GM23338 (cell line): ENCODE measurements around the gene PLEKHA7. TPM values are rescaled to one million over a fixed set of nuclear protein-coding genes. Genes with fewer than 3 reads are reported as not detected.

Experiments used
- ATAC-seq: fragments of 200-7000 bp; cut with Tn5 transposase; 3 replicates; pipeline ENCODE4 v1.9.1; 2020
- DNase-seq: peaks from one replicate; pipeline ENCODE4 v3.0.0-alpha.2; 2015; ENCODE audit warnings: low spot score
- H2AFZ ChIP-seq: fragments of 200-600 bp; sonication (generic); 2 replicates; pipeline ENCODE4 v1.8.0; 2016; ENCODE audit warnings: antibody characterized with exemption, mild to moderate bottlenecking, moderate library complexity
- H3F3A ChIP-seq: fragments of 200-600 bp; sonication (generic); replicated peaks from 2 replicates; pipeline ENCODE4 v1.8.0; 2017; ENCODE audit warnings: antibody characterized with exemption, mixed run types, low read depth
- H3K27ac ChIP-seq: fragments of 200-600 bp; sonication (generic); 2 replicates; pipeline ENCODE4 v1.6.1; 2016; ENCODE audit warnings: low read depth
- H3K27me3 ChIP-seq: fragments of 200-600 bp; sonication (generic); 2 replicates; pipeline ENCODE4 v1.8.0; 2016; ENCODE audit warnings: mild to moderate bottlenecking, mixed run types, moderate library complexity; ENCODE audit not compliant: insufficient read depth
- H3K36me3 ChIP-seq: fragments of 200-600 bp; sonication (generic); 2 replicates; pipeline ENCODE4 v1.8.0; 2016; ENCODE audit warnings: mild to moderate bottlenecking; ENCODE audit not compliant: insufficient read depth
- H3K4me1 ChIP-seq: fragments of 200-600 bp; sonication (generic); 2 replicates; pipeline ENCODE4 v1.8.0; 2016; ENCODE audit warnings: mild to moderate bottlenecking, moderate library complexity; ENCODE audit not compliant: insufficient read depth
- H3K4me2 ChIP-seq: fragments of 200-600 bp; sonication (generic); 2 replicates; pipeline ENCODE4 v1.7.1; 2017; ENCODE audit warnings: mixed run types
- H3K4me3 ChIP-seq: fragments of 200-600 bp; sonication (generic); 2 replicates; pipeline ENCODE4 v1.6.1; 2016; ENCODE audit warnings: mixed run types
- H3K79me2 ChIP-seq: fragments of 200-600 bp; sonication (generic); replicated peaks from 2 replicates; pipeline ENCODE4 v1.8.0; 2017; ENCODE audit warnings: mild to moderate bottlenecking; ENCODE audit not compliant: insufficient read depth
- H3K9me2 ChIP-seq: fragments of 200-600 bp; sonication (generic); 2 replicates; pipeline ENCODE4 v1.8.0; 2017; ENCODE audit not compliant: insufficient read depth
- H4K20me1 ChIP-seq: fragments of 200-600 bp; sonication (generic); replicated peaks from 2 replicates; pipeline ENCODE4 v1.8.0; 2017; ENCODE audit warnings: mild to moderate bottlenecking; ENCODE audit not compliant: insufficient read depth
- H3K27ac Mint-ChIP-seq: 2 replicates; pipeline ENCODE4 v1.8.0; 2020; ENCODE audit warnings: inconsistent platforms, mild to moderate bottlenecking, moderate library complexity, mixed read lengths
- H3K27me3 Mint-ChIP-seq: 3 replicates; pipeline ENCODE4 v1.8.0; 2022; ENCODE audit warnings: low read depth, mild to moderate bottlenecking, moderate library complexity, mixed read lengths, inconsistent platforms; ENCODE audit not compliant: insufficient read depth, poor library complexity
- H3K36me3 Mint-ChIP-seq: 3 replicates; pipeline ENCODE4 v1.8.0; 2021; ENCODE audit warnings: low read depth, mild to moderate bottlenecking, inconsistent platforms, moderate library complexity, mixed read lengths
- H3K4me1 Mint-ChIP-seq: 3 replicates; pipeline ENCODE4 v1.8.0; 2020; ENCODE audit warnings: mild to moderate bottlenecking, inconsistent platforms, mixed read lengths
- H3K4me3 Mint-ChIP-seq: 3 replicates; pipeline ENCODE4 v1.8.0; 2021; ENCODE audit warnings: moderate library complexity, mild to moderate bottlenecking, inconsistent platforms, mixed read lengths
- H3K9me3 Mint-ChIP-seq: 3 replicates; pipeline ENCODE4 v1.8.0; 2020; ENCODE audit warnings: moderate library complexity, mild to moderate bottlenecking, inconsistent platforms, mixed read lengths
- EZH2phosphoT487 ChIP-seq: fragments of 200-600 bp; sonication (generic); IDR thresholded peaks from one replicate; pipeline ENCODE4 v1.8.1; 2018; ENCODE audit warnings: antibody characterized with exemption; ENCODE audit not compliant: unreplicated experiment
- NANOG ChIP-seq: IDR thresholded peaks from 2 replicates; pipeline ENCODE4 v1.6.1; 2016; ENCODE audit warnings: antibody characterized with exemption, borderline replicate concordance
- STAT1 ChIP-seq: IDR thresholded peaks from one replicate; pipeline ENCODE4 v1.6.1; 2016; ENCODE audit warnings: antibody characterized with exemption; ENCODE audit not compliant: unreplicated experiment
- ZNF114 ChIP-seq: fragments of 250-450 bp; sonication (Bioruptor Pico); IDR thresholded peaks from 2 replicates; pipeline ENCODE4 v1.5.0; 2020; ENCODE audit warnings: mild to moderate bottlenecking, moderate library complexity
- ZNF462 ChIP-seq: fragments of 250-450 bp; sonication (Bioruptor Pico); IDR thresholded peaks from 2 replicates; pipeline ENCODE4 v1.5.0; 2020; ENCODE audit warnings: mild to moderate bottlenecking, moderate library complexity
- polyA plus RNA-seq: library from polyadenylated mRNA; unstranded; fragments of >200 nt; fragmentation: Nextera tagmentation; extraction: Ambion mirVana; gene quantifications from 2 replicates; pipeline ENCODE4 v1.2.1, GENCODE V29; 2016
- total RNA-seq: library from RNA; depleted of rRNA; stranded (reverse); fragments of >200 nt; shearing (Covaris generic); gene quantifications from 2 replicates; pipeline ENCODE4 v1.2.3, GENCODE V29; 2014
- TF ChIP-seq, protein P1 (sequence below): IDR thresholded peaks from 2 replicates; pipeline ENCODE4 v1.6.1; 2016; ENCODE audit warnings: antibody characterized with exemption

The PLEKHA7 gene
- total and polyA plus RNA-seq, 2 experiments from 2014 or later, result 9.7 to 15.8 TPM

- no peaks in the 10 kb centered on the region for H3F3A ChIP-seq
- no peaks in the 10 kb centered on the region for H3K4me1 Mint-ChIP-seq
- no peaks in the 10 kb centered on the region for H3K79me2 ChIP-seq
- no peak overlapping the region for H2AFZ ChIP-seq
- TF ChIP-seq, protein P1, sequence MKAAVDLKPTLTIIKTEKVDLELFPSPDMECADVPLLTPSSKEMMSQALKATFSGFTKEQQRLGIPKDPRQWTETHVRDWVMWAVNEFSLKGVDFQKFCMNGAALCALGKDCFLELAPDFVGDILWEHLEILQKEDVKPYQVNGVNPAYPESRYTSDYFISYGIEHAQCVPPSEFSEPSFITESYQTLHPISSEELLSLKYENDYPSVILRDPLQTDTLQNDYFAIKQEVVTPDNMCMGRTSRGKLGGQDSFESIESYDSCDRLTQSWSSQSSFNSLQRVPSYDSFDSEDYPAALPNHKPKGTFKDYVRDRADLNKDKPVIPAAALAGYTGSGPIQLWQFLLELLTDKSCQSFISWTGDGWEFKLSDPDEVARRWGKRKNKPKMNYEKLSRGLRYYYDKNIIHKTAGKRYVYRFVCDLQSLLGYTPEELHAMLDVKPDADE, result no peak
- TF ChIP-seq ZNF462 (CRISPR knock-in tag) (no peak), EZH2phosphoT487 (no peak), ZNF114 (CRISPR knock-in tag) (no peak), STAT1 (no peak), NANOG (no peak)
- no peaks in the 10 kb centered on the region for H3K4me1 ChIP-seq
- DNase-seq (no peak), ATAC-seq (no peak)
- H3K36me3 Mint-ChIP-seq, result peaks cover 6% of the 10 kb centered on the region; the same call in 2 of the 3 replicates
- H3K4me3 Mint-ChIP-seq, result no peak overlapping the region
- no peaks in the 10 kb centered on the region for H4K20me1 ChIP-seq
- H3K9me3 Mint-ChIP-seq, result no peaks in the 10 kb centered on the region
- H3K4me3 ChIP-seq, result no peak overlapping the region
- H3K27me3 Mint-ChIP-seq, result peaks cover 5% of the 10 kb centered on the region
- no peaks in the 10 kb centered on the region for H3K27me3 ChIP-seq
- no peaks in the 10 kb centered on the region for H3K36me3 ChIP-seq
- no peak overlapping the region for H3K4me2 ChIP-seq
- H3K9me2 ChIP-seq, result no peaks in the 10 kb centered on the region; the same call in 1 of the 2 replicates
- H3K27ac Mint-ChIP-seq, result no peak overlapping the region
- H3K27ac ChIP-seq, result no peak overlapping the region
Observed at GRCh38 chr11:16792426-16792825, 221.8 kb downstream of the PLEKHA7 start.
